PC-3 (cell line): Measurements from ENCODE around the gene CDRT4. TPM values are rescaled to one million over a fixed set of nuclear protein-coding genes. Genes with fewer than 3 reads are reported as not detected.
A peak's percentile ranks its signal among the peaks of the same experiment; 100 is the strongest.

Experiments
- ATAC-seq: fragments of 200-7000 bp; cut with Tn5 transposase; 2 replicates; pipeline ENCODE4 v1.9.1; 2020; ENCODE audit warnings: mild to moderate bottlenecking, moderate library complexity
- BruUV-seq: library from RNA; stranded (reverse); fragments of 400-500 nt; replicated peaks from 2 replicates; lab custom pipeline; 2021; lab: Mats Ljungman, UMichigan
- CTCF ChIA-PET: fragments of 300-600 bp; sonication (Branson Sonifier 250); formaldehyde crosslinking; loops from one replicate; lab custom pipeline; 2022; ENCODE audit warnings: antibody characterized with exemption; lab: Charles Lee
- POLR2A ChIA-PET: fragments of 300-600 bp; sonication (Branson Sonifier 250); formaldehyde crosslinking; loops from one replicate; lab custom pipeline; 2022; ENCODE audit warnings: antibody characterized with exemption; ENCODE audit not compliant: unreplicated experiment; lab: Charles Lee
- DNase-seq: peaks from one replicate; pipeline ENCODE4 v3.0.0-alpha.2; 2015
- H2AFZ ChIP-seq: fragments of 300-600 bp; sonication (generic); 2 replicates; pipeline ENCODE4 v1.6.0; 2016; ENCODE audit warnings: antibody characterized with exemption, low read length
- H3F3A ChIP-seq: fragments of 300-600 bp; sonication (generic); one replicate; pipeline ENCODE4 v1.6.0; 2017; ENCODE audit warnings: antibody characterized with exemption, low read length, control low read depth, mild to moderate bottlenecking; ENCODE audit not compliant: unreplicated experiment
- H3K27ac ChIP-seq: fragments of 300-600 bp; sonication (generic); 2 replicates; pipeline ENCODE4 v1.5.1; 2016; ENCODE audit warnings: mild to moderate bottlenecking, low read length
- H3K27me3 ChIP-seq: fragments of 300-600 bp; sonication (generic); 2 replicates; pipeline ENCODE4 v1.6.1; 2016; ENCODE audit warnings: low read length, mixed read lengths
- H3K36me3 ChIP-seq: fragments of 300-600 bp; sonication (generic); 2 replicates; pipeline ENCODE4 v1.6.1; 2016; ENCODE audit warnings: low read depth, mixed run types, low read length, mixed read lengths
- H3K4me1 ChIP-seq: fragments of 300-600 bp; sonication (generic); 2 replicates; pipeline ENCODE4 v1.5.1; 2016; ENCODE audit warnings: low read length; ENCODE audit not compliant: insufficient read depth
- H3K4me2 ChIP-seq: fragments of 300-600 bp; sonication (generic); 2 replicates; pipeline ENCODE4 v1.6.0; 2016; ENCODE audit warnings: low read length
- H3K4me3 ChIP-seq: fragments of 300-600 bp; sonication (generic); 2 replicates; pipeline ENCODE4 v1.5.1; 2016; ENCODE audit warnings: mild to moderate bottlenecking, low read length, mixed read lengths
- H3K79me2 ChIP-seq: fragments of 300-600 bp; sonication (generic); 2 replicates; pipeline ENCODE4 v1.6.1; 2017; ENCODE audit warnings: low read length, mixed read lengths
- H3K9ac ChIP-seq: fragments of 300-600 bp; sonication (generic); 2 replicates; pipeline ENCODE4 v1.6.0; 2016; ENCODE audit warnings: mild to moderate bottlenecking, low read length
- H3K9me2 ChIP-seq: fragments of 300-600 bp; sonication (generic); replicated peaks from 2 replicates; pipeline ENCODE4 v1.6.1; 2016; ENCODE audit warnings: mixed run types, low read length, mixed read lengths
- H3K9me3 ChIP-seq: fragments of 300-600 bp; sonication (generic); 2 replicates; pipeline ENCODE4 v1.6.1; 2016; ENCODE audit warnings: low read length, mixed read lengths
- H4K20me1 ChIP-seq: fragments of 300-600 bp; sonication (generic); 2 replicates; pipeline ENCODE4 v1.6.1; 2016; ENCODE audit warnings: low read length, mixed read lengths
- CTCF ChIP-seq: fragments of 300-600 bp; sonication (generic); conservative IDR thresholded peaks from 2 replicates; pipeline ENCODE4 v1.5.1; 2017; ENCODE audit warnings: antibody characterized with exemption, low read depth, mild to moderate bottlenecking, low read length
- EZH2 ChIP-seq: fragments of 300-600 bp; sonication (generic); IDR thresholded peaks from one replicate; pipeline ENCODE4 v1.6.1; 2017; ENCODE audit warnings: antibody characterized with exemption, mild to moderate bottlenecking, low read length; ENCODE audit not compliant: unreplicated experiment
- EZH2phosphoT487 ChIP-seq: fragments of 300-600 bp; sonication (generic); IDR thresholded peaks from 2 replicates; pipeline ENCODE4 v1.6.1; 2018; ENCODE audit warnings: mild to moderate bottlenecking, antibody characterized with exemption, low read length, borderline replicate concordance
- intact Hi-C: fragments of 100-400 bp; cut with micrococcal nuclease; formaldehyde crosslinking; loops from 2 replicates; pipeline ENCODE4 v1.9.0; 2023
- total RNA-seq: library from RNA; depleted of rRNA; stranded (reverse); fragments of >200 nt; gene quantifications from 2 replicates; pipeline ENCODE4 v1.2.3, GENCODE V29; 2014

The CDRT4 gene
- total RNA-seq, 1 experiment from 2014 or later: 5.0 TPM

- intact Hi-C loops: no loop called here
- peak; percentile 65 for DNase-seq
- Histone ChIP-seq H3K4me3 (no peak overlapping the region), H3K9me2 (no peaks in the 10 kb centered on the region), H3K4me1 (peaks cover 12% of the 10 kb centered on the region), H3K27ac (no peak overlapping the region), H3K4me2 (peak overlapping the region; percentile 19; the same call in 1 of the 2 replicates), H3K27me3 (no peaks in the 10 kb centered on the region), H3F3A (no peaks in the 10 kb centered on the region), H3K9me3 (no peaks in the 10 kb centered on the region), H3K79me2 (no peaks in the 10 kb centered on the region), H2AFZ (no peak overlapping the region), H4K20me1 (no peaks in the 10 kb centered on the region), H3K9ac (no peak overlapping the region), H3K36me3 (no peaks in the 10 kb centered on the region; the same call in 1 of the 2 replicates)
- peak; percentile 55; the same call in 1 of the 2 replicates for ATAC-seq
- TF ChIP-seq EZH2: no peak
- no peak for TF ChIP-seq EZH2phosphoT487
- no peak for TF ChIP-seq CTCF
- BruUV-seq: no TSS peak
- ChIA-PET CTCF (no interaction called here), POLR2A (no interaction called here)
These were observed 12.3 kb upstream of the CDRT4 start for GRCh38 chr17:15479703-15480102.

- H4K20me1 ChIP-seq: no peaks in the 10 kb centered on the region
- no peak overlapping the region for H2AFZ ChIP-seq
- no peak for ATAC-seq
- no peak for DNase-seq
- TF ChIP-seq CTCF: no peak
- no peak for TF ChIP-seq EZH2phosphoT487
- no peak for TF ChIP-seq EZH2
- intact Hi-C loops: no loop called here
- H3K9me3 ChIP-seq: no peaks in the 10 kb centered on the region
- H3K36me3 ChIP-seq: no peaks in the 10 kb centered on the region; the same call in 1 of the 2 replicates
- H3K27ac ChIP-seq: no peak overlapping the region
- BruUV-seq: no TSS peak
- no peaks in the 10 kb centered on the region for H3K79me2 ChIP-seq
- no peak overlapping the region for H3K9ac ChIP-seq
- H3K4me2 ChIP-seq: no peak overlapping the region
- H3F3A ChIP-seq: no peaks in the 10 kb centered on the region
- ChIA-PET CTCF (no interaction called here), POLR2A (no interaction called here)
- no peaks in the 10 kb centered on the region for H3K27me3 ChIP-seq
- H3K4me1 ChIP-seq: peaks cover 12% of the 10 kb centered on the region
- no peaks in the 10 kb centered on the region for H3K9me2 ChIP-seq
- no peak overlapping the region for H3K4me3 ChIP-seq
These were observed 11.4 kb upstream of the CDRT4 start for GRCh38 chr17:15478845-15479244.

- POLR2A ChIA-PET: no interaction called here
- ATAC-seq (no peak), DNase-seq (no peak)
- no peak overlapping the region for H3K4me2 ChIP-seq
- H3K9me2 ChIP-seq: no peaks in the 10 kb centered on the region
- peaks cover 12% of the 10 kb centered on the region for H3K4me1 ChIP-seq
- BruUV-seq: no TSS peak
- no peaks in the 10 kb centered on the region for H4K20me1 ChIP-seq
- intact Hi-C loops: no loop called here
- CTCF ChIA-PET: no interaction called here
- H3K4me3 ChIP-seq: no peak overlapping the region
- H3K9me3 ChIP-seq: no peaks in the 10 kb centered on the region
- H3K9ac ChIP-seq: no peak overlapping the region
- H3K36me3 ChIP-seq: no peaks in the 10 kb centered on the region
- H3F3A ChIP-seq: no peaks in the 10 kb centered on the region
- no peaks in the 10 kb centered on the region for H3K79me2 ChIP-seq
- no peak overlapping the region for H2AFZ ChIP-seq
- no peak for TF ChIP-seq EZH2
- no peak for TF ChIP-seq CTCF
- TF ChIP-seq EZH2phosphoT487: no peak
- H3K27me3 ChIP-seq: no peaks in the 10 kb centered on the region
- no peak overlapping the region for H3K27ac ChIP-seq
These were observed 8.4 kb upstream of the CDRT4 start for GRCh38 chr17:15475631-15476354.
